Psoas muscle (tissue), 8 donors: ENCODE results near the gene ABCA13. TPM values are rescaled to one million over a fixed set of nuclear protein-coding genes. Genes with fewer than 3 reads are reported as not detected.

Source experiments
- ATAC-seq, 4 donors: fragments of 200-7000 bp; cut with Tn5 transposase; one replicate each; pipeline ENCODE4 v1.9.1; 2020; ENCODE audit warnings: moderate library complexity in 3 of 4, mild to moderate bottlenecking in 2 of 4
- DNase-seq, 2 donors: peaks; one replicate each; pipeline ENCODE4 v3.0.0-alpha.2; 2020
- H3K27ac ChIP-seq: fragments of 200-600 bp; one replicate; pipeline ENCODE4 v1.8.0; 2022
- H3K27me3 ChIP-seq, 3 donors: fragments of 200-600 bp in 1 of 3; one replicate each; pipeline versions ENCODE4 v1.6.1 to v1.8.0; 2013 to 2022; ENCODE audit warnings: low read length in 2 of 3, mild to moderate bottlenecking in 2 of 3, moderate library complexity in 1 of 3; ENCODE audit not compliant: insufficient read depth in 3 of 3
- H3K36me3 ChIP-seq, 2 donors: fragments of 200-600 bp in 1 of 2; one replicate each; pipeline versions ENCODE4 v1.6.1 to v1.8.0; 2013 to 2022; ENCODE audit warnings: low read depth in 1 of 2, mild to moderate bottlenecking in 1 of 2, moderate library complexity in 1 of 2; ENCODE audit not compliant: insufficient read depth in 1 of 2
- H3K4me1 ChIP-seq: fragments of 200-600 bp; one replicate; pipeline ENCODE4 v1.8.0; 2022
- H3K4me3 ChIP-seq: fragments of 200-600 bp; one replicate; pipeline ENCODE4 v1.8.0; 2022; ENCODE audit warnings: mild to moderate bottlenecking
- H3K9me3 ChIP-seq: fragments of 200-600 bp; one replicate; pipeline ENCODE4 v1.8.0; 2022
- CTCF ChIP-seq: fragments of 200-600 bp; IDR thresholded peaks from one replicate; pipeline ENCODE4 v1.8.0; 2022; ENCODE audit warnings: antibody characterized with exemption
- WGBS, 3 donors: extraction: QIAGEN DNeasy Blood & Tissue Kit; methylation state at CpG; one replicate each; pipeline versions ENCODE4 v1.1.6 to v1.1.7; 2013; 5-methylcytosine and 5-hydroxymethylcytosine counted together
- intact Hi-C, 2 donors: fragments of 100-400 bp; cut with DNase I; formaldehyde crosslinking; loops; one replicate each; pipeline versions ENCODE4 v1.11.0 to v1.14.2; 2022
- polyA plus RNA-seq, 3 donors: library from polyadenylated mRNA; stranded (reverse); fragments of 200-250 nt; gene quantifications; one replicate each; pipeline ENCODE4 v1.2.3, GENCODE V29; 2013
- total RNA-seq, 4 donors: library from RNA; stranded (reverse); fragmentation: NEBNext Ultra II Directional in 2 of 4; extraction: Animal tissue kit (Norgen Biotek cat#: 25700) in 2 of 4; gene quantifications; one replicate each; pipeline versions ENCODE4 v1.2.1 to v1.2.4, GENCODE V29; 2021 to 2023
- donor health status: healthy with polysubstance abuse.
- donor health status: DM: no; HTN: no; CAD: no; lungs with moderate emphysema.
- donor health status: Bipolar disorder and iron deficiency.
- donor health status: healthy.
- donor health status: DM: yes; HTN: yes; CAD: no.
- donor health status: DM: no; HTN: no; CAD: no.
- donor health status: DM: no; HTN: no; CAD: no.
- donor health status: DM: yes; HTN: yes; CAD: no.

Gene ABCA13
- total and polyA plus RNA-seq, 7 donors, result 0.06 to 0.12 (median 0.10) TPM; not detected in 4

GRCh38 chr7:48667407-48667806 lies 496.1 kb downstream of the ABCA13 start:
- TF ChIP-seq CTCF, result no peak
- H3K36me3 ChIP-seq, result no peaks in the 10 kb centered on the region
- WGBS, 3 donors, result 52 to 77% (median 62%) methylated on average over 1 of the region's 1 CpG

GRCh38 chr7:48671656-48672055 lies 500.4 kb downstream of the ABCA13 start:
- no peak overlapping the region for H3K27ac ChIP-seq
- ATAC-seq (no peak), DNase-seq (no peak)
- intact Hi-C loops, result no loop called here
- 51 to 79% (median 65%) methylated on average over 1 of the region's 1 CpG for WGBS, 3 donors
- no peaks in the 10 kb centered on the region for H3K27me3 ChIP-seq
- no peak overlapping the region for H3K4me3 ChIP-seq
- H3K4me1 ChIP-seq, result no peaks in the 10 kb centered on the region
- H3K9me3 ChIP-seq, result no peaks in the 10 kb centered on the region
- no peaks in the 10 kb centered on the region for H3K36me3 ChIP-seq
- TF ChIP-seq CTCF, result no peak

More at GRCh38 chr7:48667407-48667806, 496.1 kb downstream of the ABCA13 start:
- no peaks in the 10 kb centered on the region for H3K4me1 ChIP-seq
- H3K4me3 ChIP-seq, result no peak overlapping the region
- H3K27ac ChIP-seq, result no peak overlapping the region
- DNase-seq, result no peak
- intact Hi-C loops, result no loop called here
- no peaks in the 10 kb centered on the region for H3K27me3 ChIP-seq
- no peaks in the 10 kb centered on the region for H3K9me3 ChIP-seq
- no peak for ATAC-seq

GRCh38 chr7:48681006-48681405 lies 509.7 kb downstream of the ABCA13 start:
- H3K4me1 ChIP-seq, result no peaks in the 10 kb centered on the region
- no peak for ATAC-seq
- intact Hi-C loops, result no loop called here
- H3K27me3 ChIP-seq, result no peaks in the 10 kb centered on the region
- no peak for DNase-seq
- no peak overlapping the region for H3K27ac ChIP-seq
- 66 to 83% (median 79%) methylated on average over 2 of the region's 2 CpGs for WGBS, 3 donors
- TF ChIP-seq CTCF, result no peak
- H3K4me3 ChIP-seq, result no peak overlapping the region
- H3K36me3 ChIP-seq, result no peaks in the 10 kb centered on the region
- no peaks in the 10 kb centered on the region for H3K9me3 ChIP-seq

- H3K4me3 ChIP-seq, result no peak overlapping the region
- DNase-seq (no peak), ATAC-seq (no peak)
- no peaks in the 10 kb centered on the region for H3K36me3 ChIP-seq
- no peaks in the 10 kb centered on the region for H3K27me3 ChIP-seq
- intact Hi-C loops, result no loop called here
- TF ChIP-seq CTCF, result no peak
- H3K9me3 ChIP-seq, result no peaks in the 10 kb centered on the region
- 33 to 38% (median 37%) methylated on average over 1 of the region's 1 CpG for WGBS, 3 donors
- no peaks in the 10 kb centered on the region for H3K4me1 ChIP-seq
- H3K27ac ChIP-seq, result no peak overlapping the region
Observed at GRCh38 chr7:48691788-48692187, 520.5 kb downstream of the ABCA13 start.

Other genes starting within 250 kb of the ABCA13 start
- 1 to 10 TPM in 3 of 4 donors, under 1 TPM in 1; 0.58 to 1.4 (median 1.1) TPM for gene PKD1L1, start 223.0 kb upstream of the ABCA13 start, total RNA-seq
- under 1 TPM; 0.56 to 0.79 (median 0.73) TPM for gene PKD1L1, start 223.0 kb upstream of the ABCA13 start, polyA plus RNA-seq
- gene HUS1, start 191.8 kb upstream of the ABCA13 start, total RNA-seq, result 10 to 100 TPM; 26.3 to 30.7 (median 27.3) TPM
- 10 to 100 TPM; 17.8 to 29.8 (median 17.8) TPM for gene HUS1, start 191.8 kb upstream of the ABCA13 start, polyA plus RNA-seq
- under 1 TPM in 1 of 4 donors, not detected in 3; 0.54 TPM for gene SUN3, start 142.4 kb upstream of the ABCA13 start, total RNA-seq
- gene SUN3, start 142.4 kb upstream of the ABCA13 start, polyA plus RNA-seq, result under 1 TPM in 1 of 3 donors, not detected in 2; 0.01 TPM
- gene C7orf57, start 135.9 kb upstream of the ABCA13 start, total RNA-seq, result not detected
- under 1 TPM in 2 of 3 donors, not detected in 1; 0.01 to 0.06 TPM for gene C7orf57, start 135.9 kb upstream of the ABCA13 start, polyA plus RNA-seq
- gene UPP1, start 82.2 kb upstream of the ABCA13 start, total RNA-seq, result 10 to 100 TPM in 3 of 4 donors, 1 to 10 TPM in 1; 7.5 to 14.5 (median 12.6) TPM
- gene UPP1, start 82.2 kb upstream of the ABCA13 start, polyA plus RNA-seq, result 100 to 1,000 TPM in 1 of 3 donors, 10 to 100 TPM in 2; 10.3 to 250 (median 11.9) TPM